ENCODE results near the gene RFFL.
"Not testable (repeated sequence)": the region's sequence is repeated elsewhere in the genome, so short reads cannot be mapped to it uniquely, and the experiment has no call there.

Gene RFFL

DNA sequence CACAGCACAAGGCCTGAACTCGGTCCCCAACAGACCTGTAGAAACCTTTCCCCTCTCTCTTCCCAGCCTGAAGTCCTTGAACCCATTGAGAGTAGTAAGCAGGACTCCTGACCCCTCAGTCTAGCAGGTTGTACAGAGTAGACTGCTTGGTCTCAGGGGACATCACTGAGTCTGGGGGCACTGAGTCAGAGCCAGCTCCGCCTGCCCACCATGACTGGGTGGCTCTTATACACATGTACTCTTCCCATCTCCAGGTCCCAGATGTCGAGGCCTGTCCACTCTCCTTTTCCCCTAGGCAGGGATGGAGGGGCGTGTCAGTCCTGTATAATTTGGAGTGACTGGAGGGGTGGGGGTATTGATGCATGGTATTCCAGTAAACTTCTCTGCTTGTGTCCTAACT is 59.7 kb downstream of the RFFL start:
- DNase-seq (ENCODE audit: low read depth in 2 of 2): no peak

- no peak for DNase-seq (ENCODE audit: low read depth in 2 of 2)
These were observed 60.5 kb downstream of the RFFL start for GRCh38 chr17:35002876-35003551.

DNA sequence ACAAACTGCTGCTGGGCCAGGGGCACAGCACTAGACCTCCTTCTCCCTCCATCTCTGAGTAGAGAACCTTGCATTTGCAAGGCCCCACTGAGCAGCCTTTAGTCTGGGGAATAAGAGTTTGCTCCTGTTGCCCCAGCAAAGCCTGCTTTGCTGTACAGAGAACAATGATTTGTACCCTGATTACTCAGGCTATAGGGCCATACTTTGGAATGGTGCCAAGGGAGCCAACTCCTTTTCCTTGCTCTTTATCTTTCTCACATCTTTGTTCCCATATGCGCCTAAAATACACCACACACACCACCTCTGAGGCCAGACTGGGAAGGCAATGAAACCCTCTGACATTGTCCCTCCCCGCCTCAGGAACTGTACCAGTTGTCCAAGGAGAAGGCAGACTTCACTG is 62.0 kb downstream of the RFFL start:
- DNase-seq (ENCODE audit: low read depth in 2 of 2): no peak

- DNase-seq (ENCODE audit: low read depth in 2 of 2): not testable (repeated sequence)
These were observed 62.5 kb downstream of the RFFL start for GRCh38 chr17:35000965-35001364.

DNA sequence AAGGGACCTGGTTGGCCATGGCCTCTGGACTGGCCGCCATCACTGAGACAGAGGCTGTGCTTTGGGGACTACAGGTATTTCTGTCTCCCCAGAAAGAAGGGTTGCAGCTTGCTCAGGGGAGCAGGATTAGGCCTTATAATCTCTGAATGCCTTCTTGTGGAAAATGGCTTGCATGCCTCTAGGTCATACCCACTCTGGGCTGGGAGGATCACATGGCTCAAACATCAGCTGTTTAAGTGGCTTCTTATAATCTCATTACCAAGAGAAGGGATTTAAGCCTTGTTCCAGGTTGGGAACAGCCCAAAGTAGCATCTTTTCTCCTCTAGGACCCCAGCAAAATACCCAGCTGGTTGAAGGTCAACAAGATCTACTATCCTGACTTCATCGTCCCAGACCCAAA is 64.1 kb downstream of the RFFL start:
- no peak for DNase-seq (ENCODE audit: low read depth in 2 of 2)

DNA sequence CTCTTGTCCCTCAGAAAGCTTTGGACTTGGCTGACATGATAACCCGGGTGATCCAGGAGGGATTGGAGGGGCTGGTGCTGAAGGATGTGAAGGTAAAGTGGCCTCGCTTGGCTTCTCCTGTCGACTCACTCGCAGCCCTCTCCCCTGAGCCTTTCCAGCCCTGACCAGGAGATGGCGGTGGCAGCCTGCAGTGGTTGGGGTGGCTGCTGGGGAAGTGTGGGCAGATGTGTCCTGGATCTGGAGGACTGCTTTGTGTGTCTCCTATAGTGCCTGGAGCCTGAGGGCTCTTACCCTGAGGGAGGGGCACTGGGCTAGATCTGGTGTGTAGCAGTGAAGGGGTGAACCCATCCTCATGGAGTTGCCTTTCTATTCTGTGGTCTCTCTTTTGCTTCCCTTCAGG is 65.3 kb downstream of the RFFL start:
- DNase-seq (ENCODE audit: low read depth in 2 of 2): peak; percentile 57 to 60

DNA sequence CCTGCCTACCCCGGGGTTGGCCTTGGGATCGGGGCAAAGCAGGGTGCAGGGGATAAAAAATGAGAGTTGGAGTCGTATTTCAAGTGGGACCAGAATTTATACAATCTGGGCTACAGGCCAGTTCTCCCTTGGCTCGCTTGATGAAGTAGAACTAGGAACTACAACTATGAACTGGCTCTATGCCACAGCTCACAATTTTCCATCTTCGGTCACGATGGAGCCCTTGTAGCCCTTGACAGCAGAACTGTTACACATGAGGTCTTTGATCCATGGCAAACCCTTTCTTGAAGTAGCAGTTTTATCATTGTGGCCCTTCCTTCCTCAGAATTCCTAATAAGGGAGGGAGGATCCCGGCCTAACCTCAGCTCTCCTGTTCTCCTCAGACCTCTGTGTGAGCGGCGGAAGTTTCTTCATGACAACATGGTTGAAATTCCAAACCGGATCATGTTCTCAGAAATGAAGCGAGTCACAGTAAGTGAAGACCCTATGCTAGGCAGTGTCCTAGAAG is 66.1 kb downstream of the RFFL start:
- DNase-seq (ENCODE audit: low read depth in 2 of 2): no peak

GRCh38 chr17:34996422-34997285 is 66.9 kb downstream of the RFFL start:
- DNase-seq (ENCODE audit: low read depth in 2 of 2): no peak

- no peak for DNase-seq (ENCODE audit: low read depth in 2 of 2)
These were observed 70.5 kb downstream of the RFFL start for GRCh38 chr17:34993031-34993430.

GRCh38 chr17:34991606-34992005 is 71.9 kb downstream of the RFFL start:
- no peak for DNase-seq (ENCODE audit: low read depth in 2 of 2)

DNA sequence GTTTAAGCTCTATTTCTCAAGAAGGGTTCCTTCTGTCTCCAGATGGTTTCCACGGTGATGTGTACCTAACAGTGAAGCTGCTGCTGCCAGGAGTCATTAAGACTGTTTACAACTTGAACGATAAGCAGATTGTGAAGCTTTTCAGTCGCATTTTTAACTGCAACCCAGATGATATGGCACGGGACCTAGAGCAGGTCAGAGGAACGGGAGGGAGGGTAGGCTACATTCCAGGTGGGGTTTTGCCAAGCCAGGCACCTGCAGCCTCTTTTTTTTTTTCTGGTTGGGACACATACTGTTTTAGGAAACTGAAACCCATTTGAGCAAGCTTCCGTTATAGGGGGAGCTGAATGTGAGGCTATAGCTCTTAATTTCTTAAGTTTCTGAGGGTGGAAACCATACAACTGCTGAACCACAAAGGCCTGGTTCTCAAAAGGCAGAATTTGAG is 72.6 kb downstream of the RFFL start:
- no peak for DNase-seq (ENCODE audit: low read depth in 2 of 2)

- no peak for DNase-seq (ENCODE audit: low read depth in 2 of 2)
These were observed 74.0 kb downstream of the RFFL start for GRCh38 chr17:34989473-34989872.

- no peak for DNase-seq (ENCODE audit: low read depth in 2 of 2)
These were observed 74.9 kb downstream of the RFFL start for GRCh38 chr17:34988644-34989043.

- no peak for DNase-seq (ENCODE audit: low read depth in 2 of 2)
These were observed 76.3 kb downstream of the RFFL start for GRCh38 chr17:34987232-34987631.

- no peak for DNase-seq (ENCODE audit: low read depth in 2 of 2)
These were observed 81.8 kb downstream of the RFFL start for GRCh38 chr17:34981538-34982241.

GRCh38 chr17:34980681-34981537 is 82.6 kb downstream of the RFFL start:
- peak; percentile 57 to 61 for DNase-seq (ENCODE audit: low read depth in 2 of 2)

DNA sequence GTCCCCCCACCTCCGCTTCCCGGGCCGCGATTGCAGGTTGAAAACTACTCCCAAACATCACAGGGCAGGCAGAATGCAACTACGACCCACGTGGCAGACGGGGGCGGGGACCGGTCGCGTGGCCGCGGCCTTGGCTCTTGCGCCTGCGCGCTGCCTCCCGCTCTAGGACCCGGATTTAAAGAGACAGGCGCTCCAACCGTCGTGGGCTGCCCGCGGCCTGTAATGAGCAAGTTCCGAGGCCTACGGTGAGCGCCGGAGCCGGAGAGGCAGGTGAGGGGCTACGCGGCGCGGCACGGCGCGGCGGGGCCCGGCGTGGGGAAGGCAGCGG is 83.2 kb downstream of the RFFL start, which contains the start of gene LIG3:
Gene LIG3, plus strand, starts transcription at position 160 of the 328 bp plus-strand sequence. CDS start 2,494 bp downstream, outside the sequence.
- DNase-seq (ENCODE audit: low read depth in 2 of 2): peak; percentile 89

DNA sequence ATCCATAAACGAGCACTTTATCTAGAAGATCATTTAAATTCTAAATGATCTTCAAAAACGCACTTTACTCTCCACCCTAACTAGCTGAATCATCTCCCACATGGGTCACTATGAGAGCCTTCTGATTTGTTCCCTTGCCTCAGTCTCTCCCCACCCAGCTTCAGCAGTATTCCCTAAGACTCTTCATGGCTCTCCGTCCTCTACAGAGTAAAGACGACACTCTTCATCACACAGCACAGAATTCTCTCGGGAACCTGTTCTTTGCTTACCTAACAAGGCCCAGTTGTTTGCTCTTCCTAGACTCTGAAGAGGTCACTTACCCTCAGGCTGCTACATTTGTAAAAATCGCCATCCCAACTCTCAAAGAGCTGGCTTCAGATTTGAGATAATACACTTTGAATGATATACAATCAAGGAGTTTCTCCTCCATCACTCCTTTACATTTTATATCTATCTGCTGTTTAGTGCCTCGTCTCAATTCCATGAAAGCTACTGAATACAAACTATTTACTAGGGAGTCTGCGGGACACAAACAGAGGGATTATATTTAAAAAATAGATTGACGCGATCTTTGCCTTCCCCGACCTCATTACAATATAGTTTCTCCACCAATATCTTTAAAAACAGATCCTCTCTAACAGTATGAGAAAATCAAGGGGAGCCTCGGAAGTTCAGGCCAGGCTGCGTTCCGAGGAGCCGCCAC is 83.7 kb downstream of the RFFL start:
- no peak for DNase-seq (ENCODE audit: low read depth in 2 of 2)

GRCh38 chr17:34979153-34979552 is 84.4 kb downstream of the RFFL start:
- no peak for DNase-seq (ENCODE audit: low read depth in 2 of 2)

Measured in stimulated activated CD8-positive, alpha-beta memory T cell treated with anti-CD3 and anti-CD28 coated beads, Interleukin-2, amount 100 ng/mL, for 1 hour (primary cell).